WTC11 (cell line): ENCODE data around the gene RALY.

Experiments
- CTCF ChIP-seq: fragments of 200-600 bp; IDR thresholded peaks from 2 replicates; pipeline ENCODE4 v1.8.0; 2022; ENCODE audit warnings: antibody characterized with exemption
- FOXJ3 ChIP-seq: sonication (generic); formaldehyde crosslinking; IDR thresholded peaks from 2 replicates; pipeline ENCODE4 v1.9.0; 2021; ENCODE audit warnings: missing genetic modification reagents, mild to moderate bottlenecking, borderline replicate concordance
- FOXK1 ChIP-seq: sonication (generic); formaldehyde crosslinking; IDR thresholded peaks from 2 replicates; pipeline ENCODE4 v1.8.0; 2022; ENCODE audit warnings: mild to moderate bottlenecking, moderate library complexity, missing genetic modification reagents
- NFE2L1 ChIP-seq: sonication (generic); formaldehyde crosslinking; IDR thresholded peaks from 2 replicates; pipeline ENCODE4 v1.8.1; 2023; ENCODE audit warnings: missing genetic modification reagents
- NR1H2 ChIP-seq: sonication (generic); formaldehyde crosslinking; IDR thresholded peaks from 2 replicates; pipeline ENCODE4 v1.9.0; 2021; ENCODE audit warnings: mild to moderate bottlenecking, moderate library complexity, missing genetic modification reagents
- RORB ChIP-seq: fragments of 250-450 bp; sonication (Bioruptor Pico); IDR thresholded peaks from 2 replicates; pipeline ENCODE4 v1.9.0; 2021; ENCODE audit warnings: mild to moderate bottlenecking
- SMAD3 ChIP-seq: sonication (generic); formaldehyde crosslinking; IDR thresholded peaks from 2 replicates; pipeline ENCODE4 v1.8.0; 2022; ENCODE audit warnings: missing genetic modification reagents, mild to moderate bottlenecking, borderline replicate concordance
- ZNF317 ChIP-seq: sonication (generic); formaldehyde crosslinking; IDR thresholded peaks from 2 replicates; pipeline ENCODE4 v1.8.1; 2023; ENCODE audit warnings: low read depth, mild to moderate bottlenecking, moderate library complexity, missing genetic modification reagents, borderline replicate concordance
- TF ChIP-seq, protein P1 (sequence below): sonication (generic); formaldehyde crosslinking; IDR thresholded peaks from 2 replicates; pipeline ENCODE4 v1.8.1; 2023; ENCODE audit warnings: mild to moderate bottlenecking, missing genetic modification reagents, moderate library complexity

DNA sequence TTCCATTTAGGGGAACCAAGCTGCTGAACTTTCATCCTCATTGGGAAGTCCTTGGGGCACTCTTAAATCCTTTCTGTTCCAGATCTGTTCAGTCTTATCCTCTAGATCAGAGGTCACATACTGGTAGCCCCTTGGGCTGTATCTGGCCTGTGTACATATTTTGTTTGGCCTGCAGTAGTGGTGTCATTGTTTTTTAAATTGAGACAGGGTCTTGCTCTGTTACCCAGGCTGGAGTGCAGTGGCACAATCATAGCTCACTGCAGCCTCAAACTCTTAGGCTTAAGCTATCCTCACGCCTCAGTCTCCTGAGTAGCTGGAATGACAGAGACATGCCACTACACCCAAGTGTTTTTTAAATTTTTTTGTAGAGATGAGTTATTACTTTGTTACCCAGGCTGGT lies 14.8 kb downstream of the RALY start:
- TF ChIP-seq CTCF (no peak), FOXK1 (CRISPR knock-in tag) (no peak), RORB (CRISPR knock-in tag) (no peak), FOXJ3 (CRISPR knock-in tag) (no peak), ZNF317 (no peak), NFE2L1 (CRISPR knock-in tag) (no peak), NR1H2 (no peak), SMAD3 (CRISPR knock-in tag) (no peak)
- TF ChIP-seq, protein P1, sequence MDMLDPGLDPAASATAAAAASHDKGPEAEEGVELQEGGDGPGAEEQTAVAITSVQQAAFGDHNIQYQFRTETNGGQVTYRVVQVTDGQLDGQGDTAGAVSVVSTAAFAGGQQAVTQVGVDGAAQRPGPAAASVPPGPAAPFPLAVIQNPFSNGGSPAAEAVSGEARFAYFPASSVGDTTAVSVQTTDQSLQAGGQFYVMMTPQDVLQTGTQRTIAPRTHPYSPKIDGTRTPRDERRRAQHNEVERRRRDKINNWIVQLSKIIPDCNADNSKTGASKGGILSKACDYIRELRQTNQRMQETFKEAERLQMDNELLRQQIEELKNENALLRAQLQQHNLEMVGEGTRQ, result no peak
